ENCODE measurements around the gene NPAS3.

NPAS3 gene

DNA sequence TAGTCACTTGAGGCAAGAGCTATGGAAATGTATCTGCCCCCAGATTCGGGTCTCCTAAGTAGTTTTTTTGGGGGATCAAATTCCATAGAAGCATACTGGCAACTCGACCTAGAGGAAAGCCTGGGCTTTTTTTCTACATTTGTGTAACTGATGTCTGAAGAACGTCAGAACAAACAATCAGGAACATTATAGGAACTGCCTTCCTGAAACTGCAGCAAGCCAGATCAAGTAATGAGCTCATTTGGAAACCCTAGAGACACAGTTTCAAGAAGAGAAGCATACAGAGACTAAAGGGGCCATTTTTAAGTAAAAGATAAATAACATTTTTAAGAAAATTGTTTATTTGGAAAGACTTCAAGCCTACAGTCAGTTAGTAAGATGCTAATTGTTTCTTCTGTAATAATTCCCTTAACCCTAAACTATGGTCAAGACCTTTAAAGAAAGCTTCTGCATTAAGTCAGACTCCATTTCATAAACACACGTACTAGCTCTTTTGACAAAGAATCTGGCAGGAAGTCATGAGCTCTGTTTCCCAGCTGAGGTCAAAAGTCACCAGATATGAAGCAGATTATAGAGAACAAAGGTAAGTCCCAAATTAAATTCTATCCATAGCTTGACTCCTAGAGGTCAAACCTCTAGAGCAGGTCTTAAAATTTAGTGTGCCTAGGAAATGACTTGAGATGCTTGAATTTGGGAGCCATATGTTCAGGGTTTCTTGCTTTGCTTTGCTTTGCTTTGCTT is 899.4 kb downstream of the NPAS3 start:
- no peak for TF ChIP-seq POLR2A (IDR thresholded peaks at IDR 0.05; ENCODE audit: low read length)
- no peak for TF ChIP-seq GATA1 (IDR thresholded peaks at IDR 0.05; ENCODE audit: low read depth, low read length)
- DNase-seq, result no peak

DNA sequence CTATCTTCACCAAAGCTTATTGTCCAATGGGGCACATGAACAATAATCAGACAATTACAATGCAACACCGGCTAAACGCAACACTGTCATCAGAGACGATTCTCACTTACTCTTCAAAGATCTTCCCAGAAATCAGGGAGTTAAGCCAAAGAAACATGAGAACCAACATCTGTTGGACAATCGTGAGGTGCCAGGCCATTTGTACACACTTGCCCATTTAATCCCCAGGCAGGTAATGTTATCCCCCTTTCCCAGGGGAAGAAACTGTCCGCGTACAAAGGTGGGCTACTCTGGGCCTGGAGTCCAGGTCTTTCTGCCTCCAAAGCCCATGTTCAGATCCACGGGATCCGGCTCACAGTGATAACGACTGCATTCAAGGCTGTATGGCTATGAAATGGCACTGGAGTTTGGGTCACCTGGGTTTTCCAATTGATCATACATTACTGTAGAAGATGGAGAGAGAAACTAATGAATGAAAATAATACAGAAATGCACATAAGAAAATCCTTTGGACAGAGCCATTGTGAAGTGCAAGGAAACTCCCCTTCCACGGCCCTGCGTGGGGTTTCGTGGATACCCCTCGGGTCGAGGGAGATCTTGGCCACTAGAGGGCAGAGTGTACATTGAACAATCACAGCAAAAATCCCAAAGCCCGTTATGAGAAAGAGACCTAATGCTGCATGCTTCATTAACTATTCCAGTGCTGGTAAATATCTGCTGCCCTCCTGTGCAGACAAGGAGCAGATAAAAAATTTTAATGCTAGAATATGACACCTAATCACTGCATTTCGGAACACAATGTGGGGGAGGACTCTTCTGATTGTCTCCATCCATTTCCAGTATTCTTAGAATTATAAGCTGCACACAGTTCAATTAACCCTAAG is 900.8 kb downstream of the NPAS3 start:
- TF ChIP-seq GATA1 (IDR thresholded peaks at IDR 0.05; ENCODE audit: low read depth, low read length) (no peak), POLR2A (IDR thresholded peaks at IDR 0.05; ENCODE audit: low read length) (no peak)
- peak; percentile 54 to 66 for DNase-seq

DNA sequence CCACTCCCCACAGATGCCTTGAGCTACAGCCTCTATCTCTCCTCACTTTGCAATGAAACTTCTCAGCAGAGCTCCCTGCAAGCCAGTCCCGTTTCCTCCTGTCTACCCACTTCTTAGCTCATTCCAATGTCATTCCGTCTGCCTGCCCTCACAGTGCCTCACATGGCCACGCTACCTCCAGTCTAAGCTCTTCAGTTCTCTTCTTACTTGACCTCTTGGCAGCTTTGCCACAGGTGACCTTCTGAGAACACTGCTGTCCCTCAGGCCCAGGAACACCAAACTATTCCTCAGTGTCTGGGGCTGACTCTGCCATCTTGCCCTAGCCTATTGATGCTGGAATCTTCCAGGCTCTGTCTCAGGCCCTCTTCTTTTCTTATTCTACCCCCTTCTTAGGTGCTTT is 902.1 kb downstream of the NPAS3 start:
- no peak for DNase-seq
- no peak for TF ChIP-seq GATA1 (IDR thresholded peaks at IDR 0.05; ENCODE audit: low read depth, low read length)
- no peak for TF ChIP-seq POLR2A (IDR thresholded peaks at IDR 0.05; ENCODE audit: low read length)

DNA sequence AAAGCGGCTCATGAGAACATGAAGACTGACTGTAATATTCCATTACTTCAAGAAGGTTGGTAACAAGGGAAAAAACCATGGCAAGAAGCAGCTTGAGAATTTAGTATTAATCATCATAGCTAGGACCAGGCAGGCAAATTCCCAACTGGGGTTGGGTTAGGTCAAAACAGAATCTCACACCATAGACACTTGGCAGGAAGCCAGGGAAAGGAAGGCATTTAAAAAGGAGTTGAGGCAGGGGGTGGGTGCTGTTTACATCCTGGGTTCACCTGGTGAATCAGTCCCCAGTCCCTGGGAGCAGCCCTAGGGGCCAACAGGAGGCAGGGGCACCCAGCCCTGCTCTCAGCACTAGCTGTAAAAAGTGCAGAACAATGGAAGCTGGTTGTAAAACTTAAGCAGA is 903.6 kb downstream of the NPAS3 start:
- DNase-seq, result peak in 1 of 2 experiments; percentile 19
- TF ChIP-seq POLR2A (IDR thresholded peaks at IDR 0.05; ENCODE audit: low read length) (no peak), GATA1 (IDR thresholded peaks at IDR 0.05; ENCODE audit: low read depth, low read length) (no peak)

DNA sequence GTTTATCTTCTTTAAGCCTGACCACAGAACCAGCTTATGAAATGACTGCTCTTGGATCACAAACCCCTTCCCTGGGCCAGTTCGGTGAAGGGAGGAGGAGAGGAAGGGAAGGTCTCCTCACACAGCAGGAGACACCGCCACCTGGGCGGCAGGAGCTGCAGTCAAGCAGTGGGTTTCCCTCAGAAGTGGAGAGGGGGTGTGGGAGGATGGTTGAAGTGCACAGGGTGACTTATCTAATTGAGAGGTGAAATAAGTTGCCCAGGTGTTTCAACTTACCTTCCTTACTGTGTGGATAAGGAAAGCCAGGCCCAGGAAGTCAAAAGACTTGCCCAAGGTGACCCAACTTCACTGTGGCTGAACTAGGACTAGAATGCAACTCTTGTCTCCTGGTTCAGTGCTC is 905.4 kb downstream of the NPAS3 start:
- no peak for DNase-seq
- no peak for TF ChIP-seq POLR2A (IDR thresholded peaks at IDR 0.05; ENCODE audit: low read length)
- no peak for TF ChIP-seq GATA1 (IDR thresholded peaks at IDR 0.05; ENCODE audit: low read depth, low read length)

DNA sequence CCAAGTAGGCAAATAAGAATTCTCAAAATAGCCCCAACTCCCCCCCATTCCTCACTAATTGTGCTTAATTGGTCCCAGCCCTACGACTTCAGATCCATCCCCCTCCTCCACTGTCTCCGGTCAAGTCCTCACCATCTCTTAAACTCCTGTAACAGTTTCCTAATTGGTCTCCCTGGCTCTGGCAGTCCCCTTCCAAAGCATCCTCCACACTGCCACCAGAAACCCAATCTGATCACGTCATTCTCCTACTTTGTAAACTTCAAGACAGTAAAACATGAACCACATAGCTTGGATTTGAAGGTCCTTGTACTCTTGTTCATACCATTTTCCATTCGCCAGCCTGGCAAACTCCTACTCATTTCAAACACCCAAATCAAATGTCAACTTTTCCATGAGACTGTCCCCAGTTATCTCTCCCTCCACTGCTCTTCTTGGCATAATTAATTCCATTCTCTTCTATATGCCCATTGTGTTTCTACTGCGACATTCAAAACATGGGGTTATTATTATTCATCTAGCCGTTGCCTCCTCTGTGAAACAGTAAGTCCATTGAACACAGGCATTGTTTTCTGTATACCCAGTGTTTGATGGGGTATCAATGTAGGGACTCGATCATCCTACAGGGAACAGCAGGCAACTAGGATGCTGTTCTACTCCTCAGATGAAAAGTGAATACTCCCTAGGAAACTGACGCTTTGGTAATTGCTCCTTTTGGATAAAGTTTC is 907.6 kb downstream of the NPAS3 start:
- TF ChIP-seq GATA1 (IDR thresholded peaks at IDR 0.05; ENCODE audit: low read depth, low read length) (no peak), POLR2A (IDR thresholded peaks at IDR 0.05; ENCODE audit: low read length) (no peak)
- DNase-seq, result no peak

DNA sequence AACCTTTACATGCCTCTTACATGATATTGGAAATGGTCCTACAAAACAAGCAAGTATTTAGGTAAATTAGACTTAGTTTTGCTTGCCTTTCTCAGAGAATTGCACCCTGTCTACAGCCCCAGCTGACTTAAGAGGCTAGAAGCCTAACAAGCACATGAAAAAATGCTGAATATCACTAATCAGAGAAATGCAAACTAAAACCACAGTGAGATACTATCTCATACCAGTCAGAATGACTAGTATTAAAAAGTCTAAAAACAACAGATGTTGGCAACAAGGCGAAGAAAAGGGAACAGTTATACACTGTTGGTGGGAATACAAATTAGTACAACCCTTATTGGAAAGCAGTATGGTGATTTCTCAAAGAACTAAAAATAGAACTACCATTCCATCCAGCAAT is 908.4 kb downstream of the NPAS3 start:
- TF ChIP-seq GATA1 (IDR thresholded peaks at IDR 0.05; ENCODE audit: low read depth, low read length) (no peak), POLR2A (IDR thresholded peaks at IDR 0.05; ENCODE audit: low read length) (no peak)
- no peak for DNase-seq

DNA sequence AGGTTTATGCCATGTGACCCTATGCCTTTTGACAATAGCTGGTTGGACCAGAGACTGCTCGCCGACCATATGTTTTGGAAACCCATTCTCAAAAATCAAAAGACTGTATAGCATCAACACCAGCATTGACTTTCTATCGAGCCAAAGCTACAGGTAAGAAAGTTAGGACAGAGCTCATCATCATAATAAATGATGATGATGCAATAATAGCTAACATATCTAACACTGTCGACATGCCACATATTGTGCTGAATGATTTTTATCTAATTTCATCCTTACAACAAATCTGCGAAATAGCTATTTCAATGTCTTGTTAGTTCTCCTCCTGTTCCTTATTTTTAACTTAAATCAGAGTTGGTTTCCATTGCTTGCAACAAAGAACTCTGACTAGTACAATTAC is 909.3 kb downstream of the NPAS3 start:
- no peak for DNase-seq
- TF ChIP-seq GATA1 (IDR thresholded peaks at IDR 0.05; ENCODE audit: low read depth, low read length), result no peak
- no peak for TF ChIP-seq POLR2A (IDR thresholded peaks at IDR 0.05; ENCODE audit: low read length)

DNA sequence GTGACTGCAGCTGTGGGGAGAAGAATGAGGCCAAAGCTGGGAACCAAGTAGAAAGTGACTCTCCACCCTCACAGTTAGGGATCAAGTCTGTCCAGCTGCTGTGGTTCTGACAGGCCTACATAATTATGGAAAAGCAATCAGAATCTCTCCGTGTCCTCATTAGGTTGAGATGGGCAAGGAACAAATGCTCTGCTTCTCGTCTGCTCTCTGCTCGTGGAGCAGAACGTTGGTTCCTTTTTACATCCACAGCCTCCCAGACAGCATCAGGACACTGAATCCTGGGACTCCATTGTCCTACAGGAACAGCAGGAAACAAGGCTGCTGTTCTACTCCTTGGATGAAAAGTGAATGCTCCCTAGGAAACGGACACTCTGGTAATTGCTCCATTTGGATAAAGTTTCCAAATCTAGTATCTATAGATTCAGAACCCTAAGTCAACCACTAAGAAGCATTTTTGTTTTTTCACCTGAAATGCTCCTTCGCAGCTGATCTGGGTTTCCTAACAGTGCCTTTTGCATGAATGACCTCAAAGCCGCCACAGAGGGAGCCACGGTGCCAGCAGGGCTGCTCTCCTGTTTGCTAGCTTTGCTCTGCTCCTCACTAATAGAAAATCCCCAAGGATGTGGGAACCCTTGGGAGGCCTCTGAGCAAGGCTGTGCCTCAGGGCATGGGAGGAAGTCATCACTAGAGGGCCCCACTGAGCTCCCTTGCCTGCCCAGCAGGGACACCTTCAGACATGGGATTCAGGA is 910.2 kb downstream of the NPAS3 start:
- TF ChIP-seq GATA1 (IDR thresholded peaks at IDR 0.05; ENCODE audit: low read depth, low read length), result no peak
- no peak for TF ChIP-seq POLR2A (IDR thresholded peaks at IDR 0.05; ENCODE audit: low read length)

DNA sequence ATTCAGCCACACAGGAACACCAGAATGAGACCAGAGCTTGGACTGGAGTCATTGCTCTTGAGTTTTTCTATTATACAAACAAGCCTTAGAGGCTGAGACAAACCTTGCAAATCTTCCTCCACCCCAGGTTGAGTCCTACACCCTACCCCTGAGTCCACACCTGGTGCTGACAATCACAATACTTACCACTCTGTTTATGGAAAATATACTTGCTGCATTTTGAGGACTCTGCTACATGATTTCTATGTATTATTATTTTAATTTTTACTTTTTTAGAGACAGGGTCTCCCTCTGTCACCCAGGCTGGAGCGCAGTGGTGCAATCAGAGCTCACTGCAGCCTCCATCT is 910.7 kb downstream of the NPAS3 start:
- DNase-seq, result no peak
- no peak for TF ChIP-seq GATA1 (IDR thresholded peaks at IDR 0.05; ENCODE audit: low read depth, low read length)
- no peak for TF ChIP-seq POLR2A (IDR thresholded peaks at IDR 0.05; ENCODE audit: low read length)

More for the DNA sequence above, 910.2 kb downstream of the NPAS3 start:
- peak; percentile 36 to 52 for DNase-seq

DNA sequence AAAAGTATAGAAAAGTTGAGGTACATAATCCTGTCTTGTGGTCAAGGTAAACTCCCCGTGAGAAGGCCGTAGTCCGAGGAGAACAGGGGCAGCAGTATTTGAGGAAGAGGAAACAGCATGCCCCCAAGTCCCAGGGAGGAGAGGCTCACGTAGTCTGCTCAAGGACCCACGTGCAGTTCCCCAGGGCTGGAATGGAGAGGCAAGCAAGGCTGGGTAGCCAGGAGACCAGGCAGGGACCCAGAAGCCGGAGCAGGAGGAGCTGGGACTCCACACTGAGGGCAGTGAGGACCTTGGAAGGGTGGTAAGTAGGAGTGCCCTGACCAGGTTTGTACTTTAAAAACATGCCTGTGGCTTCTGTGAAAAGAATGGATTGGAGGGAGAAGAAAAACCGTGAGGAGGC is 912.1 kb downstream of the NPAS3 start:
- TF ChIP-seq GATA1 (IDR thresholded peaks at IDR 0.05; ENCODE audit: low read depth, low read length) (no peak), POLR2A (IDR thresholded peaks at IDR 0.05; ENCODE audit: low read length) (no peak)

DNA sequence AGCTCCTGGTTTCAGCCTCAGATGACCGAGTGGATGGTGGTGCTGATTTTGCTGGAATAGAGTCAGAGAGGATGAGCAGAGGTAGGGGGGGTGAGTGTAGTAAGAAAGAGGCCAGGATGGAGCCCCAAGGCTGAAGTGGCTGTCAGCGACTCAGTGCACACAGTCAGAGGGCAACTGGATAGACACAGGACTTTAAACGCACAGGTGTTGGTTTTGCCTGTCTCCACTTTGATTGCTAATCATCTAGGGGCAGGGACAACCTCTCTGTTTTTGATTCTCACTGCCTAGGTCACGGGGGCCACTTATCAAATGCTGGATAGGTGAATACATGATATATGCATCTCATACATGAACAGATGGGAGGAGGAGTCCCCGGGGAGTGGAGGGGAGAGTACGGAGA is 912.7 kb downstream of the NPAS3 start:
- no peak for DNase-seq
- TF ChIP-seq GATA1 (IDR thresholded peaks at IDR 0.05; ENCODE audit: low read depth, low read length) (no peak), POLR2A (IDR thresholded peaks at IDR 0.05; ENCODE audit: low read length) (no peak)

More for the DNA sequence above, 912.1 kb downstream of the NPAS3 start:
- DNase-seq, result no peak

DNA sequence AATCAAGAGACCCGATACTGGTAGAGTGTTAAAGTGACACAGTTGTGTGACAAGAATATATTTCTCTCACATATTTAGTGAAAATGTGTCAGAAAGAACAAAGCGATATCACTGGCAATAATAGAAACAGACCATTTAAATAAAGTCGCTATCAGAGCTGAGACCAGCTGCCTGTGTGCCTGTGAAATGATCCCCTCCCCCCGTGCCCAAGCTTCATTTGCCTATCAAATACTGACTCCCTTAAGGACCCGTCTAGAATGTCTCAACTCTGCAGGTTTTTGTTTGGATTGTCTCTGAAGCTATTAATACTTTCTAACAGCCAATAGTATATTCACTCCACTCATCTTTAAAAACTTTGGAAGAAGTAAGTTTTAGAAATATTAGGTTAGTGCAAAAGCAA is 913.3 kb downstream of the NPAS3 start:
- TF ChIP-seq GATA1 (IDR thresholded peaks at IDR 0.05; ENCODE audit: low read depth, low read length) (no peak), POLR2A (IDR thresholded peaks at IDR 0.05; ENCODE audit: low read length) (no peak)
- no peak for DNase-seq

All from erythroblast (primary cell).